A549 treated with Mapracorat at 1 μM for 4 hours (cell line): ENCODE measurements around the gene REG4. TPM values are rescaled to one million over a fixed set of nuclear protein-coding genes. Genes with fewer than 3 reads are reported as not detected.

ENCODE experiments used
- total RNA-seq: library from RNA; stranded (reverse); fragments of 200-300 nt; extraction: Qiagen RNA extraction; gene quantifications from 5 replicates; pipeline ENCODE4 v1.2.3, GENCODE V29; 2022

REG4 gene
- total RNA-seq = not detected in 5 replicates

GRCh38 chr1:119811387-119811786 is at the start of gene REG4:
TSS of gene REG4 (minus strand) at chr1:119811460. CDS start at chr1:119808769, 2,691 bp downstream.

GRCh38 chr1:119768778-119769177 is 42.5 kb downstream of the REG4 start, which contains the start of gene HMGCS2:
TSS of gene HMGCS2 (minus strand) at chr1:119768905. CDS start at chr1:119768844, 61 bp downstream.

Other genes with a start within 250 kb of the REG4 start
- gene ZNF697, start 163.2 kb downstream of the REG4 start, total RNA-seq = 1.2 to 1.7 TPM (median 1.5 TPM) in 5 replicates
- 64.4 to 93.7 TPM (median 77.2 TPM) in 5 replicates for gene PHGDH, start 99.5 kb downstream of the REG4 start, total RNA-seq
- not detected in 5 replicates for gene HMGCS2, start 42.6 kb downstream of the REG4 start, total RNA-seq
- gene ADAM30, start 85.1 kb upstream of the REG4 start, total RNA-seq = not detected in 5 replicates